Neural cell (in vitro differentiated cells): ENCODE data around the gene TBC1D2. TPM values are rescaled to one million over a fixed set of nuclear protein-coding genes. Genes with fewer than 3 reads are reported as not detected.

Source experiments
- H2AFZ ChIP-seq: fragments of 200-600, 300-800 bp; sonication (generic), shearing (Covaris generic); 2 replicates; pipeline ENCODE4 v1.6.0; 2014; ENCODE audit warnings: low read depth, mild to moderate bottlenecking, antibody characterized with exemption, low read length, moderate library complexity
- H3F3A ChIP-seq: fragments of 200-600 bp; shearing (Covaris generic); 2 replicates; pipeline ENCODE4 v1.6.1; 2016; ENCODE audit warnings: mild to moderate bottlenecking, moderate library complexity, mixed read lengths, antibody characterized with exemption, low read length; ENCODE audit not compliant: insufficient read depth, poor library complexity, severe bottlenecking
- H3K27ac ChIP-seq: fragments of 200-600, 300-800 bp; sonication (generic), shearing (Covaris generic); 2 replicates; pipeline ENCODE4 v1.5.1; 2014; ENCODE audit warnings: mild to moderate bottlenecking, low read length, moderate library complexity
- H3K27me3 ChIP-seq: fragments of 300-800, 200-600 bp; sonication (generic), shearing (Covaris generic); 2 replicates; pipeline ENCODE4 v1.6.0; 2014; ENCODE audit warnings: mild to moderate bottlenecking, low read depth, low read length, moderate library complexity; ENCODE audit not compliant: insufficient read depth
- H3K36me3 ChIP-seq: fragments of 300-800, 200-600 bp; sonication (generic), shearing (Covaris generic); 2 replicates; pipeline ENCODE4 v1.5.1; 2014; ENCODE audit warnings: mild to moderate bottlenecking, antibody characterized with exemption, low read length, moderate library complexity; ENCODE audit not compliant: insufficient read depth
- H3K4me2 ChIP-seq: fragments of 300-800, 200-600 bp; sonication (generic), shearing (Covaris generic); 2 replicates; pipeline ENCODE4 v1.6.0; 2014; ENCODE audit warnings: mild to moderate bottlenecking, low read length
- H3K4me3 ChIP-seq: fragments of 300-800, 200-600 bp; sonication (generic), shearing (Covaris generic); 2 replicates; pipeline ENCODE4 v1.5.1; 2014; ENCODE audit warnings: mild to moderate bottlenecking, low read length, moderate library complexity
- H3K79me2 ChIP-seq: fragments of 200-600 bp; shearing (Covaris generic); replicated peaks from 2 replicates; pipeline ENCODE4 v1.6.0; 2014; ENCODE audit warnings: mild to moderate bottlenecking, low read length, moderate library complexity; ENCODE audit not compliant: insufficient read depth
- H3K9ac ChIP-seq: fragments of 300-800, 200-600 bp; sonication (generic), shearing (Covaris generic); 2 replicates; pipeline ENCODE4 v1.6.1; 2016; ENCODE audit warnings: mild to moderate bottlenecking, low read length, mixed read lengths
- H3K9me2 ChIP-seq: fragments of 200-600 bp; shearing (Covaris generic); 2 replicates; pipeline ENCODE4 v1.6.1; 2016; ENCODE audit warnings: mild to moderate bottlenecking, low read length, mixed read lengths; ENCODE audit not compliant: insufficient read depth
- H3K9me3 ChIP-seq: fragments of 200-600, 300-800 bp; sonication (generic), shearing (Covaris generic); 2 replicates; pipeline ENCODE4 v1.6.1; 2016; ENCODE audit warnings: mild to moderate bottlenecking, mixed run types, low read length, moderate library complexity, mixed read lengths
- H4K20me1 ChIP-seq: fragments of 200-600 bp; shearing (Covaris generic); 2 replicates; pipeline ENCODE4 v1.6.1; 2016; ENCODE audit warnings: mild to moderate bottlenecking, mixed run types; ENCODE audit not compliant: insufficient read depth
- CTCF ChIP-seq: fragments of 450-650 bp; IDR thresholded peaks from 2 replicates; pipeline ENCODE4 v1.5.1; 2014; ENCODE audit warnings: antibody characterized with exemption, mild to moderate bottlenecking, moderate library complexity; ENCODE audit not compliant: poor library complexity, severe bottlenecking
- EP300 ChIP-seq: fragments of 450-650 bp; conservative IDR thresholded peaks from 2 replicates; pipeline ENCODE4 v1.6.1; 2014; ENCODE audit warnings: antibody characterized with exemption, mild to moderate bottlenecking, moderate library complexity; ENCODE audit not compliant: poor library complexity, severe bottlenecking
- EZH2 ChIP-seq: fragments of 200-600, 300-800 bp; shearing (Covaris generic), sonication (generic); IDR thresholded peaks from 2 replicates; pipeline ENCODE4 v1.6.1; 2014; ENCODE audit warnings: antibody characterized with exemption, low read length, borderline replicate concordance, mild to moderate bottlenecking; ENCODE audit not compliant: insufficient read depth, poor library complexity, severe bottlenecking
- MXI1 ChIP-seq: fragments of 450-650 bp; conservative IDR thresholded peaks from 2 replicates; pipeline ENCODE4 v1.6.1; 2014; ENCODE audit warnings: antibody characterized with exemption, mild to moderate bottlenecking; ENCODE audit not compliant: poor library complexity, severe bottlenecking
- POLR2AphosphoS5 ChIP-seq: IDR thresholded peaks from 2 replicates; pipeline ENCODE4 v1.6.1; 2012
- RAD21 ChIP-seq: fragments of 450-650 bp; conservative IDR thresholded peaks from 2 replicates; pipeline ENCODE4 v1.6.1; 2014; ENCODE audit warnings: antibody characterized with exemption, mild to moderate bottlenecking, moderate library complexity
- REST ChIP-seq: IDR thresholded peaks from 2 replicates; pipeline ENCODE4 v1.6.1; 2012; ENCODE audit warnings: borderline replicate concordance
- SMC3 ChIP-seq: fragments of 450-650 bp; conservative IDR thresholded peaks from 2 replicates; pipeline ENCODE4 v1.6.1; 2014; ENCODE audit warnings: antibody characterized with exemption, mild to moderate bottlenecking, moderate library complexity; ENCODE audit not compliant: poor library complexity
- TAF1 ChIP-seq: IDR thresholded peaks from 2 replicates; pipeline ENCODE4 v1.6.1; 2012; ENCODE audit warnings: low read depth
- polyA plus RNA-seq: library from polyadenylated mRNA; depleted of rRNA; stranded (reverse); fragments of >200 nt; gene quantifications from 2 replicates; pipeline ENCODE4 v1.2.3, GENCODE V29; 2014

Gene TBC1D2
- polyA plus RNA-seq, 1 donor from 2014 or later = 4.1 TPM

- H2AFZ ChIP-seq = no peak overlapping the region
- H3K27ac ChIP-seq = no peak overlapping the region
- H3K9me2 ChIP-seq = no peaks in the 10 kb centered on the region
- H3K27me3 ChIP-seq = no peaks in the 10 kb centered on the region
- H3K4me3 ChIP-seq = no peak overlapping the region
- no peaks in the 10 kb centered on the region for H4K20me1 ChIP-seq
- H3K9me3 ChIP-seq = no peaks in the 10 kb centered on the region
- H3K79me2 ChIP-seq = no peaks in the 10 kb centered on the region
- H3F3A ChIP-seq = no peaks in the 10 kb centered on the region
- H3K36me3 ChIP-seq = no peaks in the 10 kb centered on the region
- TF ChIP-seq POLR2AphosphoS5 = no peak
- no peak overlapping the region for H3K4me2 ChIP-seq
- no peak overlapping the region for H3K9ac ChIP-seq
Observed at GRCh38 chr9:98162613-98163012, 92.8 kb downstream of the TBC1D2 start.

- TF ChIP-seq TAF1 = no peak
- Histone ChIP-seq H2AFZ (no peak overlapping the region), H4K20me1 (no peaks in the 10 kb centered on the region), H3K4me2 (no peak overlapping the region), H3K79me2 (no peaks in the 10 kb centered on the region), H3K36me3 (no peaks in the 10 kb centered on the region), H3F3A (no peaks in the 10 kb centered on the region), H3K9me2 (no peaks in the 10 kb centered on the region), H3K9me3 (no peaks in the 10 kb centered on the region), H3K9ac (no peak overlapping the region), H3K4me3 (no peak overlapping the region), H3K27ac (no peak overlapping the region), H3K27me3 (no peaks in the 10 kb centered on the region)
Observed at GRCh38 chr9:98161851-98162250, 93.6 kb downstream of the TBC1D2 start.

GRCh38 chr9:98159790-98160189 is 95.7 kb downstream of the TBC1D2 start:
- Histone ChIP-seq H2AFZ (no peak overlapping the region), H4K20me1 (no peaks in the 10 kb centered on the region), H3K4me3 (no peak overlapping the region), H3K27ac (no peak overlapping the region), H3K9me2 (no peaks in the 10 kb centered on the region), H3K9me3 (no peaks in the 10 kb centered on the region), H3F3A (no peaks in the 10 kb centered on the region), H3K36me3 (no peaks in the 10 kb centered on the region), H3K9ac (no peak overlapping the region), H3K4me2 (no peak overlapping the region), H3K27me3 (no peaks in the 10 kb centered on the region), H3K79me2 (no peaks in the 10 kb centered on the region)
- no peak for TF ChIP-seq MXI1
- no peak for TF ChIP-seq POLR2AphosphoS5
- no peak for TF ChIP-seq EP300
- TF ChIP-seq SMC3 = no peak
- no peak for TF ChIP-seq REST
- TF ChIP-seq CTCF = no peak
- TF ChIP-seq TAF1 = no peak
- TF ChIP-seq RAD21 = no peak
- no peak for TF ChIP-seq EZH2
